DND-41 (cell line): ENCODE data around the gene CATSPERZ.

Experiments used
- ATAC-seq: fragments of 200-7000 bp; cut with Tn5 transposase; 3 replicates; pipeline ENCODE4 v1.9.1; 2021; ENCODE audit warnings: low read depth; ENCODE audit not compliant: insufficient read depth
- DNase-seq: peaks from one replicate; pipeline ENCODE4 v3.0.0-alpha.2; 2020
- H2AFZ ChIP-seq: 2 replicates; pipeline ENCODE4 v1.6.0; 2012; ENCODE audit warnings: low read depth, low read length
- H3K27ac ChIP-seq: 2 replicates; pipeline ENCODE4 v1.5.1; 2012; ENCODE audit warnings: low read length, inconsistent platforms
- H3K27me3 ChIP-seq: fragments of 200-600 bp; sonication (generic); 2 replicates; pipeline ENCODE4 v1.6.0; 2012; ENCODE audit warnings: low read length, mild to moderate bottlenecking, inconsistent platforms; ENCODE audit not compliant: insufficient read depth, poor library complexity
- H3K36me3 ChIP-seq: 2 replicates; pipeline ENCODE4 v1.5.1; 2012; ENCODE audit warnings: low read length, inconsistent platforms; ENCODE audit not compliant: insufficient read depth
- H3K4me1 ChIP-seq: 2 replicates; pipeline ENCODE4 v1.5.1; 2012; ENCODE audit warnings: mild to moderate bottlenecking, low read length; ENCODE audit not compliant: insufficient read depth
- H3K4me2 ChIP-seq: 2 replicates; pipeline ENCODE4 v1.6.0; 2012; ENCODE audit warnings: mild to moderate bottlenecking, moderate library complexity, low read length, inconsistent platforms; ENCODE audit not compliant: insufficient read depth
- H3K4me3 ChIP-seq, 2 experiments: fragments of 200-600 bp in 1 of 2; shearing (Covaris generic) in 1 of 2; 2 replicates each; pipeline ENCODE4 v1.5.1; 2012 to 2016; ENCODE audit warnings: inconsistent platforms in 2 of 2, low read length in 2 of 2, mild to moderate bottlenecking in 2 of 2, low read depth in 1 of 2, moderate library complexity in 1 of 2
- H3K79me2 ChIP-seq: 2 replicates; pipeline ENCODE4 v1.6.0; 2012; ENCODE audit warnings: low read length, inconsistent platforms; ENCODE audit not compliant: insufficient read depth
- H3K9ac ChIP-seq: 2 replicates; pipeline ENCODE4 v1.6.0; 2012; ENCODE audit warnings: low read depth, mild to moderate bottlenecking, inconsistent platforms, low read length, moderate library complexity
- H3K9me3 ChIP-seq: 2 replicates; pipeline ENCODE4 v1.5.1; 2012; ENCODE audit warnings: low read length, moderate library complexity, mild to moderate bottlenecking, inconsistent platforms; ENCODE audit not compliant: insufficient read depth, severe bottlenecking
- H4K20me1 ChIP-seq: 2 replicates; pipeline ENCODE4 v1.6.0; 2012; ENCODE audit warnings: low read length; ENCODE audit not compliant: insufficient read depth
- EZH2 ChIP-seq: IDR thresholded peaks from 3 replicates; pipeline ENCODE4 v1.6.1; 2012; ENCODE audit warnings: borderline replicate concordance, low read depth, mild to moderate bottlenecking, moderate library complexity, low read length, inconsistent platforms; ENCODE audit not compliant: severe bottlenecking
- TF ChIP-seq, protein P1 (sequence below): IDR thresholded peaks from 2 replicates; pipeline ENCODE4 v1.5.1; 2012; ENCODE audit warnings: borderline replicate concordance, low read length, moderate library complexity, mild to moderate bottlenecking; ENCODE audit not compliant: poor library complexity, severe bottlenecking; ENCODE audit errors: extremely low read depth

Gene CATSPERZ

DNA sequence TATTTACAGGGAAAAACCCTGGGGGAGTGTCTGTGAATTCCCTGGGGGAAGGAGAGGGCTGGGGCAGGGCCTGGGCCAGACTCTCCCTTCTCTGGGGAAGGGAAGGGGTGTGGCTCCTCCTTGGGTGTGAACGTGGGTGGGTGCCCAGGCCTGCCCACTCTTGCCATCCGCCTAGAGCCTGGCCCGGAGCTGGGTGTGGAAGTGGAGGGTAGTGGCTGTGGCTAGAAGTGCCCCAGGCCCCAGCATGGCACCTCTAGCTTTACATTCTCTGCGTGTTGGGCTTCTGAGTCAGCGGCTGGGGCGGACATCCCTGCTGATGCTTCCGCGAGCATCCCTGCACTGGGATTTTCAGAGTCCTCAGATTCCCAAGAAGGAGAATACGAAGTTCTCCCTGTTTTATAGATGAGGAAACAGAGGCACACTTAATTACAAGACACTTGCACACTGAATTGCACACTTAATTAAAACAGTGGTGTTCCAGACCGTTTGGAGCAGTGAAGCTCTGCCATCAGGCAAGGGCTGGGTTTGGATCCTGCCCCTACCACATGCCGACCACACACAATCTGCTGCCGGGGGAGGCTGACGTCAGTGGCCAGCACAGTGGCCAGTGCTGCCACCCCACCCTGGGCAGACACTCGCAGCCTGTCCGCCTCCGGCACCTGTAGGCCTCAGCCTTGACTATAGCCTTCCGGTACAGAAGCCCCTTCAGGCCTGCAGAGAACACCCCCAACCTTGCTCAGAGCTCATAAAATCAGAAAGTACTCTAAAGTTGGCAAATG is 23.3 kb upstream of the CATSPERZ start:
- no peak overlapping the region for H3K27ac ChIP-seq
- H3K4me3 ChIP-seq, result no peak overlapping the region
- H3K4me2 ChIP-seq, result no peak overlapping the region
- TF ChIP-seq EZH2, result no peak
- TF ChIP-seq, protein P1, sequence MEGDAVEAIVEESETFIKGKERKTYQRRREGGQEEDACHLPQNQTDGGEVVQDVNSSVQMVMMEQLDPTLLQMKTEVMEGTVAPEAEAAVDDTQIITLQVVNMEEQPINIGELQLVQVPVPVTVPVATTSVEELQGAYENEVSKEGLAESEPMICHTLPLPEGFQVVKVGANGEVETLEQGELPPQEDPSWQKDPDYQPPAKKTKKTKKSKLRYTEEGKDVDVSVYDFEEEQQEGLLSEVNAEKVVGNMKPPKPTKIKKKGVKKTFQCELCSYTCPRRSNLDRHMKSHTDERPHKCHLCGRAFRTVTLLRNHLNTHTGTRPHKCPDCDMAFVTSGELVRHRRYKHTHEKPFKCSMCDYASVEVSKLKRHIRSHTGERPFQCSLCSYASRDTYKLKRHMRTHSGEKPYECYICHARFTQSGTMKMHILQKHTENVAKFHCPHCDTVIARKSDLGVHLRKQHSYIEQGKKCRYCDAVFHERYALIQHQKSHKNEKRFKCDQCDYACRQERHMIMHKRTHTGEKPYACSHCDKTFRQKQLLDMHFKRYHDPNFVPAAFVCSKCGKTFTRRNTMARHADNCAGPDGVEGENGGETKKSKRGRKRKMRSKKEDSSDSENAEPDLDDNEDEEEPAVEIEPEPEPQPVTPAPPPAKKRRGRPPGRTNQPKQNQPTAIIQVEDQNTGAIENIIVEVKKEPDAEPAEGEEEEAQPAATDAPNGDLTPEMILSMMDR, result no peak
- ATAC-seq, result no peak
- peaks cover 33% of the 10 kb centered on the region for H3K36me3 ChIP-seq
- H3K9me3 ChIP-seq, result no peaks in the 10 kb centered on the region
- no peak overlapping the region for H3K9ac ChIP-seq
- H3K79me2 ChIP-seq, result peaks cover 23% of the 10 kb centered on the region
- no peak overlapping the region for H2AFZ ChIP-seq
- no peaks in the 10 kb centered on the region for H3K27me3 ChIP-seq
- peaks cover 9% of the 10 kb centered on the region for H3K4me1 ChIP-seq
- no peaks in the 10 kb centered on the region for H4K20me1 ChIP-seq
- no peak for DNase-seq

DNA sequence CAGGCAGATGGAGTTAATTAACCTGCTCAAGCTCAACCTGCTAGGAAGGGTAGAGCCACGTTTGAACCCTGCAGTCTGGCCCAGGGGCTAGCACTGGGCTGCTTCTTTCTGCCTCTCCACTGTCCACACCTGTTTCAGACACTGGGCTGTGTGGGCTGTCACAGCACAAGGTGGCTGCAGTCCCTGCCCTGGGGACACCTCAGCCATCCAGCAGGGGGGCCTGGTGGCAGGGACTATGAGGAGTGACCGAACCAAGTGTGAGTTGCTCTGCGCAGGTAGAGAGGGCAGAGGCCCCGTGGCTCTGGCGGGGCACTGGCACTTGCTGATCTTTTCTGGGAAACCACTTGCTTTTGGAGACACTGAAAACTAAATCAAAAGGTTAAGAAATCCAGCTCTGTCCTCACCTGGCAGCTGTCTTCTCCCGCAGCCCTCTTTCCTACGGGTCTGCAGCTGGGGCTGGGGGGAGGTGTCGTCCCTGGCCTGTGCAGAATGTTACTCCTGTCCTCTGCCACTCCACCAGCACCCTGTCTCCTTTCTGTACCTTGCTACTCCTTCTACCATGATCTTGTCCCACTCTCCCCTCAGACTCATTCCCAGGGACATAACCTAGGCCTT is 21.5 kb upstream of the CATSPERZ start:
- H3K27me3 ChIP-seq, result no peaks in the 10 kb centered on the region
- ATAC-seq (no peak), DNase-seq (no peak)
- peaks cover 9% of the 10 kb centered on the region for H3K4me1 ChIP-seq
- H3K27ac ChIP-seq, result no peak overlapping the region
- H2AFZ ChIP-seq, result no peak overlapping the region
- H4K20me1 ChIP-seq, result no peaks in the 10 kb centered on the region
- no peaks in the 10 kb centered on the region for H3K9me3 ChIP-seq
- TF ChIP-seq EZH2, result no peak
- TF ChIP-seq, protein P1, result no peak
- H3K4me3 ChIP-seq, result no peak overlapping the region
- peaks cover 47% of the 10 kb centered on the region for H3K36me3 ChIP-seq
- no peak overlapping the region for H3K9ac ChIP-seq
- peaks cover 27% of the 10 kb centered on the region for H3K79me2 ChIP-seq
- H3K4me2 ChIP-seq, result no peak overlapping the region

DNA sequence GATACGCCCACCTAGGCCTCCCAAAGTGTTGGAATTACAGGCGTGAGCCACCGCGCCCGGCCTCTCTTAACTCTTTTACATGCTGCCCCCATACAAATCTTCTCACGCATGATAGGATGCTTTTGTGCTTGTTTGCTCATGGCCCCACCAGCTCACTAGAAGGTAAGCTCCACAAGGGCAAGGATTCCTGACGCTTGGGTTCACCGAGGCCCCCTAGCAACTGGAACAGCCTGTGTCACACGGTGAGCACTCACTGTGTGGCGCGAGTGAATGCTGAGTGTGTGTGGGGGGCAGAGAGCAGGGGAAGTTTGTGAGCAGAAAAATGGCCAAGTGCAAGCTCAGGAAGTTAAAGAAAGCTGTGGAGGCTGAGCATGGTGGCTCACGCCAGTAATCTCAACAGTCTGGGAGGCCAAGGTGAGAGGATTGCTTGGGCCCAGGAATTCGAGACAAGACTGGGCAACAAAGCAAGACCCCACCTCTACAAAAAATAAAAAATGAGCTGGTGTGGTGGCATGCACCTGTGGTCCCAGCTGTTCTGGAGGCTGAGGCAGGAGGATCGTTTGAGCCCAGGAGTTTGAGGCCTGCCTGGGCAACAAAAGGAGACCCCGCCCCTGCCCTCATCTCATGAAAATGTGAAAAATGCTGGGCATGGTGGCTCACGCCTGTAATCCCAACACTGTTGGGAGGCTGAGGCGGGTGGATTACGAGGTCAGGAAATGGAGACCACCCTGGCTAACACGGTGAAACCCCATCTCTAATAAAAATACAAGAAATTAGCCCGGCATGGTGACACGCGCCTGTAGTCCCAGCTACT is 18.0 kb upstream of the CATSPERZ start:
- H3K27me3 ChIP-seq, result no peaks in the 10 kb centered on the region
- peaks cover 33% of the 10 kb centered on the region for H3K79me2 ChIP-seq
- TF ChIP-seq, protein P1, result no peak
- no peak for TF ChIP-seq EZH2
- no peak overlapping the region for H3K9ac ChIP-seq
- no peak overlapping the region for H3K4me3 ChIP-seq
- H3K4me1 ChIP-seq, result peaks cover 28% of the 10 kb centered on the region
- no peak overlapping the region for H3K27ac ChIP-seq
- no peak overlapping the region for H3K4me2 ChIP-seq
- no peaks in the 10 kb centered on the region for H4K20me1 ChIP-seq
- H3K36me3 ChIP-seq, result peaks cover 29% of the 10 kb centered on the region
- ATAC-seq (no peak), DNase-seq (no peak)
- H3K9me3 ChIP-seq, result no peaks in the 10 kb centered on the region
- H2AFZ ChIP-seq, result no peak overlapping the region
